ENCODE results near the gene MLYCD.

Gene MLYCD

DNA sequence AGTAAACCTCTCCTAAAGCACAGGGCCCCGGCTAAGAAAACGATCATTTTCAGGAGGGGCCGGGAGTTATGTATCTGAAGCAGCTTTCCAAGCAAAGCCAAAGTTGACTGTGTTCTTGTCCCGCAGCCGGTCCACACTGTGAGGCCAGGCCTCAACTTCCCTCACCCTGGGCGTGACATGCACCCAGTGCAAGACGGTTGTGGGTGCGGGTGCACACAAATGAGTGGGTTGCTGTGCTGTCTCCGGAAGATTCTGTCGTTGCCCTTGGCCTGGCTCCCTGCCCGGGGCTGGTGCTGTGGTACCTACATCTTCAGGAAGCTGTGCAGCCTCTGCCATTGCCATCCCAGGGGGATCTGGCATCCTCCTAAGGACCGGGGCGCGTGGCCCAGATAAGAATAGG, 16.6 kb downstream of the MLYCD start:
- Histone ChIP-seq H3K9ac (ENCODE audit: low read length) (no peak overlapping the region), H3K4me3 (ENCODE audit: low read length) (no peak overlapping the region), H3K9me3 (ENCODE audit: control insufficient read depth, low read length) (no peaks in the 10 kb centered on the region), H3K27me3 (ENCODE audit: control insufficient read depth, insufficient read depth, low read length) (no peaks in the 10 kb centered on the region), H3K4me1 (ENCODE audit: control insufficient read depth, insufficient read depth, low read length) (no peaks in the 10 kb centered on the region), H3K36me3 (ENCODE audit: control insufficient read depth, insufficient read depth, low read length) (peaks cover 13% of the 10 kb centered on the region)

DNA sequence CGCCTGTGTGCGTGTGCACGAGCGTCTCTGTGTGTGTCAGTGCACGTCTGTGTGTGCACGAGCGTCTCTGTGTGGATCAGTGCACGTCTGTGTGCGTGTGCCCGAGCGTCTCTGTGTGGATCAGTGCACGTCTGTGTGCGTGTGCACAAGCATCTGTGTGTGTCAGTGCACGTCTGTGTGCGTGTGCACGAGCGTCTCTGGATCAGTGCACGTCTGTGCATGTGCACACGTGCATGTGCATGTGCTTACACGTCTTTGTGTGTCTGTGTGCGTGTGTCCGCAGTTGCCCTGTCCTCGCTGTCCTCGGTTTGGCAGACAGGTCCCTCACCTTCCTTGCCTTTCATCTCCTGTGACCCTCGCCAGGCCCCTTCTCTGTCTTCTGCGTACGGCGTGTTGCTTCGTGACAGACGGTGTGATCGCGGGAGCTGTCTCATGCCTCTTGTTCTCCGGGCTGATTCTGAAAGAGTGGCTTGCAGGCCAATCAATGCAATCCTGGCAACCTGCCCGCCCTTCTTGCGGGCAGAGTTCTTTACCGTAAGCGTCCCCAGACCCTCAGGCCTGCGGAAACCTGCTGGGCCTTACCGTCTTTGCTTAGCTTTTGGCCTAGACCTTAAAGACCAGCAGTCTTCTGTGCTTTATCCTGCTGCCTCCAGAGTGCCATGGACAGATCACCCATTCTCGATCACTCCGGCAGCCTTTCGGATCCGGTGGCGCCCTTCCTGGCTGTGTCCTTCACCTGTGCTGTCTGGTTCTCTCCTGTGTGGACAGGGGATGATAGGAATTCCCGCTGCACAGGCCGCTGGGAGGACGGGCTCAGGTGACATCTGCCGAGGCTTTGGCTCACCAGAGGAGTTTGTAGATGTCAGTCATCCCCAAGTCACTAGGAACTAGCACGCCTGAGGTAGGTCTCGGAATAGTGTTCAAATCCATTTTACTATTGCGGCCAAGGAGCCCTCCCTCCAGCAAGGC, 18.5 kb downstream of the MLYCD start:
- no peaks in the 10 kb centered on the region for H3K9me3 ChIP-seq (ENCODE audit: control insufficient read depth, low read length)
- H3K36me3 ChIP-seq (ENCODE audit: control insufficient read depth, insufficient read depth, low read length): peaks cover 18% of the 10 kb centered on the region
- no peak overlapping the region for H3K4me3 ChIP-seq (ENCODE audit: low read length)
- no peak overlapping the region for H3K9ac ChIP-seq (ENCODE audit: low read length)
- no peaks in the 10 kb centered on the region for H3K4me1 ChIP-seq (ENCODE audit: control insufficient read depth, insufficient read depth, low read length)
- H3K27me3 ChIP-seq (ENCODE audit: control insufficient read depth, insufficient read depth, low read length): no peaks in the 10 kb centered on the region

DNA sequence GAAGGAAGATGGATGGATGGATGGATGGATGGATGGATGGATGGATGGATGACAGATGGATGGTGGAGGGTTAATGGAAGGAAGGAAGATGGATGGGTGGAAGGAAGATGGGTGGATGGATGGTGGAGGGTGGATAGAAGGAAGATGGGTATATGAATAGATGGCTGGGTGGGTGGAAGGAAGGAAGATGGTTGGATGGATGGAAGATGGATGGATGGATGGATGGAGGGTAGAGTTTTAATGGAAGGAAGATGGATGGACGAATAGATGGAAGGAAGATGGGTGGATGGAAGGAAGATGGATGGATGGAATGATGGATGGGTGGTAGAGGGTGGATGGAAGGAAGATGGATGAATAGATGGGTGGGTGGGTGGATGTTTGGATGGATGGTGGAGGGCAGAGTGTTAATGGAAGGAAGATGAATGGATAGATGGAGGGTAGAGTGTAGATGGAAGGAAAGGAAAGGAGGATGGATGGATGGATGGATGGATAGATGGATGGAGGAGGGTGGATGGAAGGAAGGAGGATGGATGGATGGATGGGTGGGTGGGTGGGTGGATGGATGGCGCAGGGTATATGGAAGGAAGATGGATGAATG, 22.1 kb downstream of the MLYCD start:
- H3K27me3 ChIP-seq (ENCODE audit: control insufficient read depth, insufficient read depth, low read length): no peaks in the 10 kb centered on the region
- no peak overlapping the region for H3K4me3 ChIP-seq (ENCODE audit: low read length)
- H3K9me3 ChIP-seq (ENCODE audit: control insufficient read depth, low read length): no peaks in the 10 kb centered on the region
- no peak overlapping the region for H3K9ac ChIP-seq (ENCODE audit: low read length)
- peaks cover 13% of the 10 kb centered on the region for H3K36me3 ChIP-seq (ENCODE audit: control insufficient read depth, insufficient read depth, low read length)
- H3K4me1 ChIP-seq (ENCODE audit: control insufficient read depth, insufficient read depth, low read length): no peaks in the 10 kb centered on the region

DNA sequence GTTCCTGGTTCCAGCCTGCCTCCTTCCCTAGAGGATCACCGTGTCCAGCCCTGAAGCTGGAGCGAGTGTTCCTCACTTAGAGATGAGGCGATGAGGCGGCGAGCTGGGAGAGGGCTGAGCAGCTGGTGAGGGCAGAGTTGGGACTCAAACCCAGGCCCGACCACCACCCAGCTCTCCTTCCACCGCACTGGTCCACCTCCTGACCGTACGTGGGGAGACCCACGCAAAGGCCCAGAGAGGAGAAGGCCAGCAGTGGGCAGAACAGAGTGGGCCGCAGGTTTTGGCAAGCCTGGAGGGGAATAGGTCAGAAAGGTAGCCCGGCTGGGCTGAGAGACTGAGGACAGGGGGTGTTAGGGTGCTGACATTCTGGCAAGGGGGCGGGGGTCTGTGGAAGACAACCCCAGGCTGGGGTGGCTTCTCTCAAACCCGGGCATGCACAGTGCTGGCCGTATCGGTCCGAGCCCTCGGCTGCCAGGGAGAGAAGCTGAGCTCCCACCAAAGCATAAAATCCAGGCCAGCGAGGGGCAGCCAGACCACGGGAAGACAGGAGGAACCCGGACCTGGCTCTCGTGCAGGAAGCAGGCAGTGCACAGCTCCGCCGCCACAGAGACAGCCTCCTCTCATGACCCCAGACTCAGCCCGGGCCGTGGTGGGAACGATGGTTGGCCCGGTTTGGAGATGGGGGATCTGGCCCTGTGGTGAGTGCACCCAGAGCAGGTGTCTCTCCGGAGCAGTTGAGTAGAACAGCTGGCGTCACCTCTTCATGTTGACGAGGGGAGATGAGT, 24.9 kb downstream of the MLYCD start:
- no peaks in the 10 kb centered on the region for H3K9me3 ChIP-seq (ENCODE audit: control insufficient read depth, low read length)
- no peak overlapping the region for H3K4me3 ChIP-seq (ENCODE audit: low read length)
- no peaks in the 10 kb centered on the region for H3K4me1 ChIP-seq (ENCODE audit: control insufficient read depth, insufficient read depth, low read length)
- no peak overlapping the region for H3K9ac ChIP-seq (ENCODE audit: low read length)
- H3K36me3 ChIP-seq (ENCODE audit: control insufficient read depth, insufficient read depth, low read length): peaks cover 9% of the 10 kb centered on the region
- no peaks in the 10 kb centered on the region for H3K27me3 ChIP-seq (ENCODE audit: control insufficient read depth, insufficient read depth, low read length)

DNA sequence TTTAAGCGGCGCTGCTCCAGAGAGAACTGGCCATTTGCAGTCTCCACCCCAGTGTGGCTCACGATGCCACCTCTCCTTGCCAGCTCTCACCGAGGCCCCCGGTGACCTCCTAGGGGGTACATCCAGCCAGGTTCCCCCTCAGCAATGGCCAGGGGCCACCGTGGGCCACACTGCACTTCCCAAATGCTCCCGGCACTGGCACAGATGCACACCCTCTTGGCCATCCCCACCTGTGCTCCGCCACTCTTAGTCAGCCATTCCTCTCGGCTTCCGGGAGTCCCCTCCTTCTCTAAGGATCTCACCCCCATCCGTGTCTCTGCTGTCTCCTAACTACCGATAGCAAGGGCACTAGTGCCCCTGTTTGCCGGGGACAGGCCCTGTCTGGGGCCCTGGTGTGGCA, 25.8 kb downstream of the MLYCD start:
- H3K9me3 ChIP-seq (ENCODE audit: control insufficient read depth, low read length): no peaks in the 10 kb centered on the region
- no peaks in the 10 kb centered on the region for H3K27me3 ChIP-seq (ENCODE audit: control insufficient read depth, insufficient read depth, low read length)
- no peaks in the 10 kb centered on the region for H3K4me1 ChIP-seq (ENCODE audit: control insufficient read depth, insufficient read depth, low read length)
- H3K4me3 ChIP-seq (ENCODE audit: low read length): no peak overlapping the region
- no peak overlapping the region for H3K9ac ChIP-seq (ENCODE audit: low read length)
- peaks cover 5% of the 10 kb centered on the region for H3K36me3 ChIP-seq (ENCODE audit: control insufficient read depth, insufficient read depth, low read length)

DNA sequence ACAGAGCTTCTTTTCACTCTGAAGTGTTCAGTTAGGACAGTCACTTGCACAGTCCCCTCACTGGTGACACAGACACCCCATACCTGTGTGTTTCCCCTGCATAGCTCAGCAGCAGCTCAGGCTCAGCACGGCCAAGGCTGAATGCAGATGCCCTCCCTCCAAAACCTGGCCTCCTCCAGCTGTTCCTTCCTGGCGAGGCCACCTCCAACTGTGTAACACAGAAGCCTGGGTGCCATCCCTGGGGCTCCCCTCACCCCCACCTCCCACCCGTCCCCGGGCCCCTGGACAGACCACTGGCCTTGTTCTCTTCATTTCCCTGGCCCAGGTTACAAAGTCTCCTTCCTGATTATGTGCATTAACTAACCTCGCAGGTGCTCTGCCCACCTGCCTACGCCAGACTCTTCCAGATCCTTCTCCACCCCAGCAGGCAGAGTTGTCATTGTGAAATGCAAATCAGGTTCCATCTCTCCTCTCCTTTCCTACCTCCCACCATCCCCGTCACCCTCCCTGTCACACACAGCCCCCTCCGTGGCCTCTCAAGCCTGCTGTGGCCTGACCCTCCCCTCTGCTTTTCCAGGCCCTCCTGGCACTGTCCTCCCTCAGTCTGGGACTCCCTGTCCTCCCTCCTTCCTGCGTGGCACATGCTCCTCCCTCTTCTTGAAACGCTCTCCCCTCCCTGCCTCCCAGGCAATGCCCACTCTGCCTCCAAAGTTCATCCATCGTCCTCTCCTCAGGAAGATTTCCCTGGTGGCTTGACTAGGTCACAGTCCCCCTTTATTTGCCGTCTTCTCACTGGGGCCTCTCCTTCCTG, 26.4 kb downstream of the MLYCD start:
- no peak overlapping the region for H3K9ac ChIP-seq (ENCODE audit: low read length)

DNA sequence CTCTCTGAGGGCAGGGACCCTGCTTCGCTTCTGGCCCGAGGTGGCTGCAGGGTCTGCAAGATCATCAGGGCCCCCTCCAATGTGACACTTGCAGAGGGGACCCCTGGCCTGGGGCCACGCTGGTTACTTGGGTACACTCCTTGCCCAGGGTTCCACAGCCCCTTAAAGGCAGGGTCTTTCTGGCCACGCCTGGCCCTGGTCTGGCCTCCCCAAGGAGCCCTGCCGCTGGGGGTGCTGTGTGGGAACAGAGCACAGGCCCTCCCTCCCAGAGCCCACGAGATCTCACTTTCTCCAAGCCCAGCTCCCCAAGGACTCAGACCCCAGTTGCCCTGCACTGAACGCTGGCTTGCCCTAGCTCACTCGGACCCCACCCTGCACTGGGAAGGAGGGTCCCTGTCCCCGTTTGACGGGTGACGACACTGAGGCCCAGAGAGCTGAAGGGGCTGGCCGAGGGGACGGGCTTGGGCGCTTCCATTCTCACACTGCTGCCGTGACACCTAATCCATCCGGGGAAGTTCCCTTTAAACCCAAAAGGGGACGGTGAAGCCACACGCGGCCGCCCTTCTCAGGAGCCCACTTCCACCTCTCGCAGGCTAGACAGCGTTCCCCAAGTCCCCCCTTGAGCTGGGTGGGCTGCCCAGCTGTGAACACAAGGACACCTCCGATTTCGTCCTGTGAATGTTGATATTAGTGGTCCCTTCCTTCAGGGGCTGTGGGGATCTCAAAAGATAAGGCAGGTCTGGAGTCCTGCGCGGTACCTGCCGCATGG, 27.2 kb downstream of the MLYCD start:
- Histone ChIP-seq H3K9ac (ENCODE audit: low read length) (no peak overlapping the region), H3K36me3 (ENCODE audit: control insufficient read depth, insufficient read depth, low read length) (peaks cover 5% of the 10 kb centered on the region), H3K4me1 (ENCODE audit: control insufficient read depth, insufficient read depth, low read length) (no peaks in the 10 kb centered on the region), H3K4me3 (ENCODE audit: low read length) (no peak overlapping the region), H3K27me3 (ENCODE audit: control insufficient read depth, insufficient read depth, low read length) (no peaks in the 10 kb centered on the region), H3K9me3 (ENCODE audit: control insufficient read depth, low read length) (no peaks in the 10 kb centered on the region)

More for the DNA sequence above, 26.4 kb downstream of the MLYCD start:
- Histone ChIP-seq H3K36me3 (ENCODE audit: control insufficient read depth, insufficient read depth, low read length) (peaks cover 5% of the 10 kb centered on the region), H3K4me1 (ENCODE audit: control insufficient read depth, insufficient read depth, low read length) (no peaks in the 10 kb centered on the region), H3K4me3 (ENCODE audit: low read length) (no peak overlapping the region), H3K9me3 (ENCODE audit: control insufficient read depth, low read length) (no peaks in the 10 kb centered on the region), H3K27me3 (ENCODE audit: control insufficient read depth, insufficient read depth, low read length) (no peaks in the 10 kb centered on the region)

DNA sequence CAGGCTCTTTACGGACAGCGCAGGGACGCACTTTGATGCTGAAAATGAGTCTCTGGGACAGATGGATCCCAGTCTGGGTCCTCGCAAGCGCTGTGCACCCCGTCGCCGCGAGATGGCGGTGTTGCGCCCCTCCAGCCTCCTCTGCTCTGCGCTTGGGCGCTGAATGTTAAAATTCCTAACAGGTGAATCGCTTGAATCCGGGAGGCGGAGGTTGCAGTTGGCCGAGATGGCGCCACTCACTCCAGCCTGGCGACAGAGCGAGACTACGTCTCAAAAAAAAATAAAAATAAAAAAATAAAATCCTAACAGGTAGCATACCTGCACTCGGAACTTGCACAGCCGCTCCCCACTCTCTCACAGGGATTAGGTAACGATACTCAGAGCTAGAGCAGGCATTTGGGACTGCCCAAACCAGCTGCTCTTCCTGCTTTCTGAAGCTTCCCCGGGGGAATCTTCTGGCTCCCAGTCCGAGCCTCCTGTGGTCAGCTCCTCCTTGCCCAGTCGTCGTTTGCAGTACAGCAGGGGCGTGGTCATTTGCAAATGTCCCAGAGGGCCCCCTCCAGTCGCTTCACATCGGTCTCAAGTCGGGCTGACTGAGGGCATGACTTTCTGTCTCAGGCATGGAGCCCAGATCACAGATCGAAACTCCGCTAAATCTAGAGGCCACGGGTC, 27.9 kb downstream of the MLYCD start:
- Histone ChIP-seq H3K36me3 (ENCODE audit: control insufficient read depth, insufficient read depth, low read length) (peaks cover under 1% of the 10 kb centered on the region), H3K9me3 (ENCODE audit: control insufficient read depth, low read length) (no peaks in the 10 kb centered on the region), H3K27me3 (ENCODE audit: control insufficient read depth, insufficient read depth, low read length) (no peaks in the 10 kb centered on the region), H3K4me1 (ENCODE audit: control insufficient read depth, insufficient read depth, low read length) (no peaks in the 10 kb centered on the region), H3K9ac (ENCODE audit: low read length) (peak overlapping the region; percentile 68), H3K4me3 (ENCODE audit: low read length) (no peak overlapping the region)

DNA sequence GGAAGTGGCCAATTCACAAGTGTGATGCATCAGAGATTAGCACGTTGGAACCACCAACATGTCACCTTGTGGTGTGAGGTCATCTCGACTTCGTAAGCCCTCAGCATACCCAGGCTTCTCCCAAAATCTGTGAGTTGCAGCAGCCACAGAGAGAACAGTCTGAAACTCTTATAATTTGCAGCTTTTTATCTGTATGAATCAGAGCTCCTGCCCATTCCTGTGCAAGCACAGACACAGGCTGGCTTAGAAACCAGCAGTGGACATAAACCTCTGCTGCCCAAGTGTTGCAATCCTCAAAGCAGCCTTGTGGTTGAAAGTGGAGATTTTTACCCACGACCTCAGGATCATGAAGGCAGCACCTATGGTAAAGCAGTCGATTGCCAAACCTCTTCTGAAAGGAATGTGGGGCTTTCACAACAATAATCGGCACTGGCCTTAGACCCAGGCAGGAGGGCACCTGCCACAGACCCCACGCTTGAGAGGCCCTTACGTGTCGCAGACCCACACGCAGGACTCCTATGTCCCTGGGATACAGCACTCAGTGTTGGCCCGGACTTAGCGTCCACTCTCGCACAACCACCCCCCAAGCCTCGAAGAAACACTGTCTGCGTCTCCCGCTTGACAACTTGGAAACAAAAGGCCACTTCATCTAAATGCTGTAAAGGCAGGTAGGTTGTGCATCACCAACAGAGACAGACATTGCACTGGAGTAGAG, 29.6 kb downstream of the MLYCD start:
- H3K4me3 ChIP-seq (ENCODE audit: low read length): no peak overlapping the region
- H3K27me3 ChIP-seq (ENCODE audit: control insufficient read depth, insufficient read depth, low read length): no peaks in the 10 kb centered on the region
- no peaks in the 10 kb centered on the region for H3K9me3 ChIP-seq (ENCODE audit: control insufficient read depth, low read length)
- no peak overlapping the region for H3K9ac ChIP-seq (ENCODE audit: low read length)
- no peaks in the 10 kb centered on the region for H3K4me1 ChIP-seq (ENCODE audit: control insufficient read depth, insufficient read depth, low read length)
- no peaks in the 10 kb centered on the region for H3K36me3 ChIP-seq (ENCODE audit: control insufficient read depth, insufficient read depth, low read length)

DNA sequence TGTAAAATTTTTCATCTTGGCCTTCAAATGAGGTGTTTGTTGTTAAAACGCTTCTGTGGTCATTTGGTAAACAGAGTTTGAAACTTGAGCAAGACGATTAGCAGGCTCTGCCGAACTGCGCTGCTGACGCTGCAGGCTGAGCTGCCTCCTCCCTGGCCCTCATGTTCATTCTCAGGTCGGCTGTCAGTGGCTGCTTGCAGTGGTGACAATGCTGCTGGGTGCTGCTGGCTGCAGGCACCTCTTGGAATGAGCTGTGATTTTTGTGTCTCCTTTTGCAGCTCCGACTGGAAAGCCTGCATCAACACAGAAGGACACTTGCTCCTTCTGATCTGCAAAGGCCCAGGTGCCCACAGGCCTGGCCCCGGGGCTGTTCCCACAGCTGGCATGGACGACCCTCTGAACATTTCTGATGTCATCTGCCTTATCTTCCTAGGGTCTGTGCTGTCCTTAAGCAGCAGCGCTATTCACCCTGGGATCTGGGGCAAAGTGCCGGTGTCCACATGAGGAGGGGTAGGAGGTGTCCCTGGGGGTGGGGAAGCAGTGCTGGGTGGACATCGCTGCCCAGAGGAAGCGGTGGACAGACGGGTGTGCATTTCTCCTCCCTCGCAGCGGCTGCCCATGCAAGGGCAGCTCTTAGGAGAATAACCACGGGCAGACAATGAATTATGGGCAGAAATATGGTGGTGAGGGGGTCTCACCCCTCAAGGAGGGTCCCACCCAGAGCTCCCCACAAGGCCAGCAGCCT, 31.1 kb downstream of the MLYCD start:
- Histone ChIP-seq H3K4me3 (ENCODE audit: low read length) (no peak overlapping the region), H3K9me3 (ENCODE audit: control insufficient read depth, low read length) (no peaks in the 10 kb centered on the region), H3K4me1 (ENCODE audit: control insufficient read depth, insufficient read depth, low read length) (no peaks in the 10 kb centered on the region), H3K9ac (ENCODE audit: low read length) (no peak overlapping the region), H3K27me3 (ENCODE audit: control insufficient read depth, insufficient read depth, low read length) (peaks cover 5% of the 10 kb centered on the region), H3K36me3 (ENCODE audit: control insufficient read depth, insufficient read depth, low read length) (no peaks in the 10 kb centered on the region)
